A673 (cell line): ENCODE data around the gene WIPF2.

ENCODE experiments used
- CTCF ChIP-seq: fragments of 300-800, 200-600 bp; sonication (generic); conservative IDR thresholded peaks from 2 replicates; pipeline ENCODE4 v1.5.1; 2017; ENCODE audit warnings: low read depth, mild to moderate bottlenecking, antibody characterized with exemption, low read length, moderate library complexity, mixed read lengths
- EZH2 ChIP-seq: fragments of 200-600 bp; sonication (generic); IDR thresholded peaks from 2 replicates; pipeline ENCODE4 v1.6.1; 2017; ENCODE audit warnings: borderline replicate concordance, low read depth, mild to moderate bottlenecking, mixed read lengths, antibody characterized with exemption, low read length; ENCODE audit not compliant: poor library complexity, severe bottlenecking

GRCh38 chr17:40241252-40241834, 22.2 kb downstream of the WIPF2 start:
- TF ChIP-seq CTCF (no peak), EZH2 (no peak)
